Right lobe of liver (tissue), 4 donors: Measurements from ENCODE around the gene ACSF3.

ENCODE experiments used
- CTCF ChIP-seq, 4 donors: fragments of 200-600 bp in 3 of 4; fragments of 450-650 bp in 1 of 4; IDR thresholded peaks; one replicate each; pipeline versions ENCODE4 v1.5.1 to v1.8.0; 2016 to 2022; ENCODE audit warnings: antibody characterized with exemption in 4 of 4, mild to moderate bottlenecking in 2 of 4
- POLR2A ChIP-seq: fragments of 450-650 bp; IDR thresholded peaks from one replicate; pipeline ENCODE4 v1.6.1; 2017; ENCODE audit warnings: antibody characterized with exemption, mild to moderate bottlenecking
- donor health status: DM: no; HTN: no; CAD: no.
- donor health status: DM: no; HTN: no; CAD: no.
- donor health status: DM: no; HTN: yes; CAD: no.

DNA sequence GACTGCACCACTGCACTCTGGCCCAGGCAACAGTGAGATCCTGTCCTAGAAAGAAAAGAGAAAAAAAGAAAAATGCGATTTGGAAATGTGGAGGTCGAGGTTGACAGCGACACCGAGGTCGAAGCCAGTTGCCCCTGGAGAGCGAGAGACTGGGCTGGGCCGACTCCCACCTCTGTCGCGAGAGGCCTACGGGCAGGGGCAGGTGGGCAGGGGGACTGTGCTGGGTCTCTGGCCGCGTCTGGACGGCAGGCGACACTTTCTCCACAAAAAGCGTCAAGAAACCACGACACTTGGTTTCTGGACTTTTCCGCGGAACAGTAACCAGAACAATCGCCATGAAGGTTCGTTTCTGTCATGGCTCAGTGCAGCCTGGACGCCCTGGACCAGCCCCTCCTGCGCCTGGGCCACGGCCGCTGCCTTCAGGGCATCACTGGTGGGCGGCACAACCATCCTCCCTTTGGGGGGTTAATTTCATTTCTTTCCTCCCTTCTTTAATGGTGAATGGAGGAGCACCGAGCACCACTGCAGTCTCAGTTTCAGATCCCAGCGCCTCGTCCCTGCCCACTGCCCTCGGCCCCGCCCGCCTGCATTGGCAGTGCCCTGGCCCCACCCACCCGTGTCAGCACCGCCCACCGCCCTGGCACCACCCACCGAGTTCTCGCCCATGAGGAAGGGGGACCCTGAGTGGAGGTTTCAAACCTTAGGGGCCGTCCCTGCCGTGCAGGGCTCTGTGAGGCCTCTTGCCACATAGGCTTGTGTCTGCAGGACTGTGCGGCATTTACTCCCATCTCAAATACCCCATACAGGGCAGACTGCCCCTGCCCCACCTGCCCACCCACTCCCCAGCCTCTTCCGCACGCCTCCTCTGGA lies 59.4 kb downstream of the ACSF3 start:
- no peak for TF ChIP-seq CTCF (IDR thresholded peaks at IDR 0.05)
- TF ChIP-seq POLR2A = no peak
